Endothelial cell of umbilical vein (primary cell): Measurements from ENCODE around the gene PPP1R13L. TPM values are rescaled to one million over a fixed set of nuclear protein-coding genes. Genes with fewer than 3 reads are reported as not detected.

Source experiments
- BruUV-seq: library from RNA; stranded (reverse); fragments of 400-500 nt; replicated peaks from 2 replicates; lab custom pipeline; 2021; lab: Mats Ljungman, UMichigan
- CTCF ChIA-PET: fragments of 300-600, 350-600 bp; sonication (Branson Sonifier 250); formaldehyde crosslinking; loops from one replicate; lab custom pipeline; 2021; ENCODE audit warnings: antibody characterized with exemption, inconsistent platforms; lab: Charles Lee
- POLR2A ChIA-PET: fragments of 300-600, 350-600 bp; sonication (Branson Sonifier 250); formaldehyde crosslinking; loops from one replicate; lab custom pipeline; 2021; ENCODE audit warnings: antibody characterized with exemption, inconsistent platforms; lab: Charles Lee
- DNase-seq: peaks from one replicate; pipeline ENCODE4 v3.0.0-alpha.2; 2011; ENCODE audit warnings: low read depth, low spot score
- FAIRE-seq: peaks from 2 replicates; lab custom pipeline; 2011; peaks lifted over from hg19 to GRCh38; lab: Jason Lieb, UNC
- H2AFZ ChIP-seq: 2 replicates; pipeline ENCODE4 v1.6.0; 2012; ENCODE audit warnings: low read depth, low read length, control low read depth, inconsistent platforms
- H3K27ac ChIP-seq: 2 replicates; pipeline ENCODE4 v1.5.1; 2011; ENCODE audit warnings: low read depth, mild to moderate bottlenecking, control low read depth, low read length, moderate library complexity; ENCODE audit not compliant: insufficient read depth
- H3K27me3 ChIP-seq, 2 experiments: 2 replicates each; pipeline versions ENCODE4 v1.6.0 to v1.6.1; 2011; ENCODE audit warnings: low read length in 2 of 2, mixed read lengths in 1 of 2; ENCODE audit not compliant: control insufficient read depth in 2 of 2, insufficient read depth in 2 of 2
- H3K36me3 ChIP-seq, 2 experiments: 2 replicates in 1 of 2; 3 replicates in 1 of 2; pipeline ENCODE4 v1.5.1; 2011; ENCODE audit warnings: low read length in 2 of 2, mild to moderate bottlenecking in 1 of 2, moderate library complexity in 1 of 2; ENCODE audit not compliant: control insufficient read depth in 2 of 2, insufficient read depth in 2 of 2; ENCODE audit errors: extremely low read depth in 1 of 2
- H3K4me1 ChIP-seq: 3 replicates; pipeline ENCODE4 v1.5.1; 2011; ENCODE audit warnings: mild to moderate bottlenecking, low read length; ENCODE audit not compliant: control insufficient read depth, insufficient read depth; ENCODE audit errors: extremely low read depth
- H3K4me2 ChIP-seq: 2 replicates; pipeline ENCODE4 v1.6.1; 2011; ENCODE audit warnings: low read length, control low read depth, mixed read lengths; ENCODE audit not compliant: insufficient read depth
- H3K4me3 ChIP-seq, 3 experiments: fragments of 200-600 bp in 1 of 3; sonication (generic), shearing (Covaris generic) in 1 of 3; replicated peaks in 1 of 3; 2 replicates each; pipeline ENCODE4 v1.5.1; 2011 to 2016; ENCODE audit warnings: control low read depth in 3 of 3, low read length in 3 of 3, mild to moderate bottlenecking in 2 of 3, inconsistent platforms in 1 of 3, low read depth in 1 of 3, moderate library complexity in 1 of 3; ENCODE audit not compliant: insufficient read depth in 1 of 3
- H3K79me2 ChIP-seq: 2 replicates; pipeline ENCODE4 v1.6.0; 2012; ENCODE audit warnings: low read length, inconsistent platforms; ENCODE audit not compliant: control insufficient read depth, insufficient read depth
- H3K9ac ChIP-seq: replicated peaks from 2 replicates; pipeline ENCODE3; 2011; ENCODE audit warnings: low read length, control low read depth; ENCODE audit not compliant: insufficient read depth; ENCODE audit errors: extremely low read depth
- H3K9me1 ChIP-seq: replicated peaks from 3 replicates; pipeline ENCODE4 v1.6.0; 2011; ENCODE audit warnings: mild to moderate bottlenecking, low read length; ENCODE audit not compliant: control insufficient read depth, insufficient read depth; ENCODE audit errors: extremely low read depth
- H3K9me3 ChIP-seq: replicated peaks from 2 replicates; pipeline ENCODE4 v1.5.1; 2012; ENCODE audit warnings: low read length, inconsistent platforms; ENCODE audit not compliant: control insufficient read depth, insufficient read depth
- H4K20me1 ChIP-seq: replicated peaks from 2 replicates; pipeline ENCODE3; 2011; ENCODE audit warnings: mild to moderate bottlenecking, low read length; ENCODE audit not compliant: control insufficient read depth, insufficient read depth; ENCODE audit errors: extremely low read depth
- EZH2 ChIP-seq: IDR thresholded peaks from 2 replicates; pipeline ENCODE4 v1.6.1; 2012; ENCODE audit warnings: borderline replicate concordance, low read depth, mild to moderate bottlenecking, moderate library complexity, low read length, inconsistent platforms; ENCODE audit not compliant: severe bottlenecking
- FOS ChIP-seq: IDR thresholded peaks from 2 replicates; pipeline ENCODE4 v1.6.1; 2011; ENCODE audit warnings: mild to moderate bottlenecking, low read length, moderate library complexity, borderline replicate concordance; ENCODE audit not compliant: insufficient read depth
- GATA2 ChIP-seq: IDR thresholded peaks from 2 replicates; pipeline ENCODE4 v1.7.0; 2011; ENCODE audit warnings: low read depth, mild to moderate bottlenecking, moderate library complexity, mixed read lengths, low read length; ENCODE audit not compliant: insufficient read length, insufficient read depth
- JUN ChIP-seq: IDR thresholded peaks from 2 replicates; pipeline ENCODE4 v1.6.1; 2011; ENCODE audit warnings: borderline replicate concordance, low read depth; ENCODE audit not compliant: insufficient read length, insufficient read depth
- MYC ChIP-seq: IDR thresholded peaks from one replicate; pipeline ENCODE4 v1.6.1; 2011; ENCODE audit warnings: mild to moderate bottlenecking, low read depth, low read length
- POLR2A ChIP-seq: IDR thresholded peaks from 2 replicates; pipeline ENCODE4 v1.6.1; 2012; ENCODE audit warnings: low read depth, mild to moderate bottlenecking, control low read depth, low read length
- POLR2AphosphoS5 ChIP-seq: IDR thresholded peaks from 2 replicates; pipeline ENCODE4 v1.6.1; 2012; ENCODE audit warnings: low read depth, mild to moderate bottlenecking, control low read depth, low read length, moderate library complexity; ENCODE audit not compliant: insufficient read depth
- dilution Hi-C: fragments of 300-500 bp; cut with MboI; formaldehyde crosslinking; loops from one replicate; pipeline ENCODE4 v1.15.0; 2019; ENCODE audit warnings: low sequenced_read_pairs; ENCODE audit not compliant: extremely low pct_ligation_motif_present
- intact Hi-C: fragments of 100-400 bp; cut with micrococcal nuclease; formaldehyde crosslinking; loops from one replicate; pipeline ENCODE4 v1.10.0; 2022
- polyA plus RNA-seq, 4 experiments: library from polyadenylated mRNA; depleted of rRNA in 3 of 4; stranded (reverse) in 3 of 4; unstranded in 1 of 4; fragments of >200 nt; gene quantifications; 2 replicates each; pipeline versions ENCODE4 v1.2.1 to v1.2.3, GENCODE V29; 2011 to 2012; ENCODE audit warnings: missing spikeins in 1 of 4
- total RNA-seq: library from RNA; stranded (reverse); gene quantifications from 2 replicates; pipeline ENCODE4 v1.2.3, GENCODE V29; 2021
- TF ChIP-seq, protein P1 (sequence below): IDR thresholded peaks from 2 replicates; pipeline ENCODE4 v1.6.1; 2011; ENCODE audit not compliant: insufficient read depth, insufficient read length
- TF ChIP-seq, protein P2 (sequence below), 2 donors: IDR thresholded peaks; 1 replicate in 1 of 2; 2 replicates in 1 of 2; pipeline ENCODE4 v1.5.1; 2011; ENCODE audit warnings: low read length in 2 of 2, mild to moderate bottlenecking in 2 of 2, moderate library complexity in 2 of 2, control low read depth in 1 of 2, inconsistent platforms in 1 of 2, low read depth in 1 of 2; ENCODE audit not compliant: insufficient read depth in 1 of 2; ENCODE audit errors: extremely low read depth in 1 of 2

The PPP1R13L gene
- total and polyA plus RNA-seq, 2 donors (not counting 3 experiments of a cell fraction or from before 2014, with no cell fraction given), result 28.5 to 77.4 TPM

DNA sequence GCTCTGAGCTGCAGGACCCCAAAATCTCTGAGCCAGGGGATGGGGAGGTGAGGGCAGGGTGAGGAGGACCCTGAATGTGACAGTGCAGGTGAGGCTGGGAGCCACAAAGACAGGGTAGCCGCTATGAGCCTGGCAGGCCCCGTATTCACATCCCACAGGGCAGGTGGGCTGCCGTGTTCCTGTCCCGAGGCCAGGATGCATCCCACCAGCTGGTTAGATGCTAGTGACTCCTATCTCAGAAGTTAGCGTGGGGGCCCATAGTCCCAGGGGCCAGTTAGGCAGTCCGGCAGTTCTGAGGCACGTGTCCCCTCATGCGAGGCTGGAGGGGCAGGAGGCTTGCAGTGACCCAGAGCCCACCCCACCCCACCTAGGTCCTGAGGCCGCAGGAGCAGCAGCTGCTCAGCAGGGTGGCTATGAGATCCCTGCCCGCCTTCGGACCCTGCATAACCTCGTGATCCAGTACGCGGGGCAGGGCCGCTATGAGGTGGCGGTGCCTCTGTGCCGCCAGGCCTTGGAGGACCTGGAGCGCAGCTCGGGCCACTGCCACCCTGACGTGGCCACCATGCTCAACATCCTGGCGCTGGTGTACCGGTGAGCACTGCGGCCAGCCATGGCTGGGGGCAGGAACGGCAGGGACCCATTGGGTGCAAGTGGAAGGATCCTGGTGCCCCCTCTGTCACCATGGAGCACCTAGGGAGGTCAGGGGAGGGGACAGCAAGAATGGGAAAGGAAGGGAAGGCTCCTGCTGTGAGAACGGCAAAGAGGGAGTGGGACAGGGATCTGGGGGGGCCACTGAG lies 57.1 kb downstream of the PPP1R13L start:
- dilution Hi-C loops (no loop called here), intact Hi-C loops (no loop called here)
- H3K9me1 ChIP-seq, result no peaks in the 10 kb centered on the region
- H3K9me3 ChIP-seq, result no peaks in the 10 kb centered on the region
- no peaks in the 10 kb centered on the region for H3K4me1 ChIP-seq
- POLR2A ChIA-PET, result no interaction called here
- peaks cover 0 to 18% of the 10 kb centered on the region in 2 experiments for H3K36me3 ChIP-seq
- H3K4me3 ChIP-seq, result no peak overlapping the region
- no peak for TF ChIP-seq JUN
- CTCF ChIA-PET, result no interaction called here
- no peaks in the 10 kb centered on the region for H3K79me2 ChIP-seq
- no TSS peak for BruUV-seq
- H4K20me1 ChIP-seq, result no peaks in the 10 kb centered on the region
- H3K27ac ChIP-seq, result no peak overlapping the region
- H3K9ac ChIP-seq, result no peak overlapping the region
- DNase-seq, result no peak
- H3K4me2 ChIP-seq, result no peak overlapping the region
- H3K27me3 ChIP-seq, result no peaks in the 10 kb centered on the region
- H2AFZ ChIP-seq, result no peak overlapping the region
- FAIRE-seq, result no peak

DNA sequence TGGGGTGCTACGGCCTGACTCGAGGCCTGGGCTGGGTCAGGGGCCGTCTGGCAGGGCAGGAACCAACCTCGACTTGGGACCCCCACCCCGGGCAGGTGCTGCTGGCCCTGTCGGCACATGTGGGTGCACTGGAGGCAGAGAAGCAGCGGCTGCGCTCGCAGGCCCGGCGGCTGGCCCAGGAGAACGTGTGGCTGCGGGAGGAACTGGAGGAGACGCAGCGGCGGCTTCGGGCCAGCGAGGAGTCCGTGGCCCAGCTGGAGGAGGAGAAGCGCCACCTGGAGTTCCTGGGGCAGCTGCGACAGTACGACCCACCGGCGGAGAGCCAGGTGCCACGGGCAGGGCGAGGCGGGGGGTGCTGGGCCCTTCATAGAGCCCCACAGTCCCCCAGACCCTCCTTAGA lies 58.4 kb downstream of the PPP1R13L start:
- intact Hi-C loops (no loop called here), dilution Hi-C loops (no loop called here)
- Histone ChIP-seq H3K9ac (no peak overlapping the region), H4K20me1 (no peaks in the 10 kb centered on the region), H3K27me3 (peaks cover 0 to 3% of the 10 kb centered on the region in 2 experiments), H3K36me3 (peaks cover 0 to 5% of the 10 kb centered on the region in 2 experiments), H3K27ac (no peak overlapping the region), H3K4me2 (no peak overlapping the region), H3K79me2 (no peaks in the 10 kb centered on the region), H3K9me1 (no peaks in the 10 kb centered on the region), H3K4me3 (no peak overlapping the region), H3K4me1 (no peaks in the 10 kb centered on the region), H3K9me3 (no peaks in the 10 kb centered on the region), H2AFZ (no peak overlapping the region)
- FAIRE-seq (no peak), DNase-seq (no peak)
- no TSS peak for BruUV-seq
- ChIA-PET CTCF (no interaction called here), POLR2A (no interaction called here)
- TF ChIP-seq, protein P1, sequence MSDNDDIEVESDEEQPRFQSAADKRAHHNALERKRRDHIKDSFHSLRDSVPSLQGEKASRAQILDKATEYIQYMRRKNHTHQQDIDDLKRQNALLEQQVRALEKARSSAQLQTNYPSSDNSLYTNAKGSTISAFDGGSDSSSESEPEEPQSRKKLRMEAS, result no peak
- TF ChIP-seq JUN, result no peak
- no peak for TF ChIP-seq GATA2
- TF ChIP-seq POLR2A, result no peak
- TF ChIP-seq, protein P2, sequence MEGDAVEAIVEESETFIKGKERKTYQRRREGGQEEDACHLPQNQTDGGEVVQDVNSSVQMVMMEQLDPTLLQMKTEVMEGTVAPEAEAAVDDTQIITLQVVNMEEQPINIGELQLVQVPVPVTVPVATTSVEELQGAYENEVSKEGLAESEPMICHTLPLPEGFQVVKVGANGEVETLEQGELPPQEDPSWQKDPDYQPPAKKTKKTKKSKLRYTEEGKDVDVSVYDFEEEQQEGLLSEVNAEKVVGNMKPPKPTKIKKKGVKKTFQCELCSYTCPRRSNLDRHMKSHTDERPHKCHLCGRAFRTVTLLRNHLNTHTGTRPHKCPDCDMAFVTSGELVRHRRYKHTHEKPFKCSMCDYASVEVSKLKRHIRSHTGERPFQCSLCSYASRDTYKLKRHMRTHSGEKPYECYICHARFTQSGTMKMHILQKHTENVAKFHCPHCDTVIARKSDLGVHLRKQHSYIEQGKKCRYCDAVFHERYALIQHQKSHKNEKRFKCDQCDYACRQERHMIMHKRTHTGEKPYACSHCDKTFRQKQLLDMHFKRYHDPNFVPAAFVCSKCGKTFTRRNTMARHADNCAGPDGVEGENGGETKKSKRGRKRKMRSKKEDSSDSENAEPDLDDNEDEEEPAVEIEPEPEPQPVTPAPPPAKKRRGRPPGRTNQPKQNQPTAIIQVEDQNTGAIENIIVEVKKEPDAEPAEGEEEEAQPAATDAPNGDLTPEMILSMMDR (IDR thresholded peaks at IDR 0.05; ENCODE audit: extremely low read depth in 1 of 2, insufficient read depth in 1 of 2, low read depth in 1 of 2, low read length in 2 of 2), result no peak
- TF ChIP-seq POLR2AphosphoS5, result no peak
- no peak for TF ChIP-seq FOS
- no peak for TF ChIP-seq MYC
- TF ChIP-seq EZH2, result no peak
